GM12891 (cell line): Measurements from ENCODE around the gene EPHA10.

Source experiments
- PAX5 ChIP-seq: IDR thresholded peaks from 2 replicates; pipeline ENCODE4 v1.6.1; 2011; ENCODE audit warnings: low read length, moderate library complexity, mild to moderate bottlenecking; ENCODE audit not compliant: insufficient read depth, severe bottlenecking
- POLR2A ChIP-seq: IDR thresholded peaks from 2 replicates; pipeline ENCODE4 v1.6.1; 2011; ENCODE audit warnings: low read depth, low read length, control low read depth
- POLR2AphosphoS5 ChIP-seq: IDR thresholded peaks from 2 replicates; pipeline ENCODE4 v1.6.1; 2011; ENCODE audit warnings: low read depth, low read length, control low read depth
- SPI1 ChIP-seq: IDR thresholded peaks from 2 replicates; pipeline ENCODE4 v1.6.1; 2011; ENCODE audit warnings: low read depth, low read length, control low read depth

GRCh38 chr1:37797750-37798345 is 32.9 kb upstream of the EPHA10 start:
- no peak for TF ChIP-seq POLR2A
- TF ChIP-seq PAX5 = no peak
- no peak for TF ChIP-seq POLR2AphosphoS5
- no peak for TF ChIP-seq SPI1
